ENCODE results near the gene AMOTL1.
A peak's percentile ranks its signal among the peaks of the same experiment; 100 is the strongest.

Gene AMOTL1

GRCh38 chr11:94823102-94823732, 55.1 kb downstream of the AMOTL1 start:
- Histone ChIP-seq H3K27ac (ENCODE audit: low read depth, low read length) (no peak overlapping the region), H4K5ac (ENCODE audit: low read length) (no peak overlapping the region), H3K79me1 (ENCODE audit: low read length) (peaks cover 31% of the 10 kb centered on the region), H2AK5ac (ENCODE audit: low read length) (no peak overlapping the region), H3K4me2 (ENCODE audit: low read length) (no peak overlapping the region), H3K18ac (ENCODE audit: low read length) (no peak overlapping the region), H3K4me3 (ENCODE audit: low read length) (no peak overlapping the region), H4K8ac (ENCODE audit: low read depth, low read length) (no peak overlapping the region), H3K79me2 (ENCODE audit: control insufficient read depth, insufficient read depth, low read length) (peaks cover 6% of the 10 kb centered on the region), H3K23ac (ENCODE audit: low read length) (no peak overlapping the region), H3K36me3 (ENCODE audit: control insufficient read depth, insufficient read depth, low read length) (peaks cover 17% of the 10 kb centered on the region), H2BK120ac (ENCODE audit: low read depth, low read length) (no peak overlapping the region), H3K56ac (ENCODE audit: low read length) (no peak overlapping the region), H3K4me1 (ENCODE audit: control insufficient read depth, low read depth, low read length) (no peaks in the 10 kb centered on the region), H3K4ac (ENCODE audit: low read depth, low read length) (no peak overlapping the region), H2BK15ac (replicated peaks; ENCODE audit: low read depth) (no peak overlapping the region), H3K27me3 (ENCODE audit: insufficient read depth, low read length, poor library complexity) (no peaks in the 10 kb centered on the region), H3K9ac (ENCODE audit: low read length) (no peak overlapping the region), H2BK5ac (ENCODE audit: low read length) (no peak overlapping the region)
- no CpG with 5 or more reads among the region's 2 CpGs for WGBS (ENCODE audit: extremely low coverage, insufficient coverage, low lambda C conversion rate)
- DNase-seq = no peak

- no peak overlapping the region for H2BK15ac ChIP-seq (replicated peaks; ENCODE audit: low read depth)
- peaks cover 6% of the 10 kb centered on the region for H3K79me2 ChIP-seq (ENCODE audit: control insufficient read depth, insufficient read depth, low read length)
- peaks cover 30% of the 10 kb centered on the region for H3K79me1 ChIP-seq (ENCODE audit: low read length)
- no peak overlapping the region for H3K56ac ChIP-seq (ENCODE audit: low read length)
- H3K4me1 ChIP-seq (ENCODE audit: control insufficient read depth, low read depth, low read length) = no peaks in the 10 kb centered on the region
- no peak overlapping the region for H3K27ac ChIP-seq (ENCODE audit: low read depth, low read length)
- no peak overlapping the region for H4K8ac ChIP-seq (ENCODE audit: low read depth, low read length)
- H3K4me3 ChIP-seq (ENCODE audit: low read length) = no peak overlapping the region
- no peak overlapping the region for H4K5ac ChIP-seq (ENCODE audit: low read length)
- H3K4me2 ChIP-seq (ENCODE audit: low read length) = no peak overlapping the region
- no peak for DNase-seq
- no peak overlapping the region for H3K4ac ChIP-seq (ENCODE audit: low read depth, low read length)
- no peak overlapping the region for H3K9ac ChIP-seq (ENCODE audit: low read length)
- H3K36me3 ChIP-seq (ENCODE audit: control insufficient read depth, insufficient read depth, low read length) = peaks cover 17% of the 10 kb centered on the region
- no peak overlapping the region for H2BK120ac ChIP-seq (ENCODE audit: low read depth, low read length)
- no peak overlapping the region for H3K23ac ChIP-seq (ENCODE audit: low read length)
- no peak overlapping the region for H2BK5ac ChIP-seq (ENCODE audit: low read length)
- no peak overlapping the region for H2AK5ac ChIP-seq (ENCODE audit: low read length)
- no peak overlapping the region for H3K18ac ChIP-seq (ENCODE audit: low read length)
- no CpG with 5 or more reads among the region's 4 CpGs for WGBS (ENCODE audit: extremely low coverage, insufficient coverage, low lambda C conversion rate)
- H3K27me3 ChIP-seq (ENCODE audit: insufficient read depth, low read length, poor library complexity) = no peaks in the 10 kb centered on the region
Measured at GRCh38 chr11:94825031-94825430, 56.9 kb downstream of the AMOTL1 start.

GRCh38 chr11:94825481-94825880, 57.3 kb downstream of the AMOTL1 start:
- no CpG with 5 or more reads among the region's 1 CpG for WGBS (ENCODE audit: extremely low coverage, insufficient coverage, low lambda C conversion rate)
- Histone ChIP-seq H2BK5ac (ENCODE audit: low read length) (no peak overlapping the region), H3K18ac (ENCODE audit: low read length) (no peak overlapping the region), H3K36me3 (ENCODE audit: control insufficient read depth, insufficient read depth, low read length) (peaks cover 18% of the 10 kb centered on the region), H3K4me2 (ENCODE audit: low read length) (no peak overlapping the region), H3K79me1 (ENCODE audit: low read length) (peaks cover 27% of the 10 kb centered on the region), H2BK120ac (ENCODE audit: low read depth, low read length) (no peak overlapping the region), H3K4me1 (ENCODE audit: control insufficient read depth, low read depth, low read length) (no peaks in the 10 kb centered on the region), H2BK15ac (replicated peaks; ENCODE audit: low read depth) (no peak overlapping the region), H3K27ac (ENCODE audit: low read depth, low read length) (no peak overlapping the region), H3K9ac (ENCODE audit: low read length) (no peak overlapping the region), H3K23ac (ENCODE audit: low read length) (no peak overlapping the region), H3K56ac (ENCODE audit: low read length) (no peak overlapping the region), H4K5ac (ENCODE audit: low read length) (no peak overlapping the region), H3K4ac (ENCODE audit: low read depth, low read length) (no peak overlapping the region), H3K4me3 (ENCODE audit: low read length) (no peak overlapping the region), H3K79me2 (ENCODE audit: control insufficient read depth, insufficient read depth, low read length) (peaks cover 4% of the 10 kb centered on the region), H3K27me3 (ENCODE audit: insufficient read depth, low read length, poor library complexity) (no peaks in the 10 kb centered on the region), H2AK5ac (ENCODE audit: low read length) (no peak overlapping the region), H4K8ac (ENCODE audit: low read depth, low read length) (no peak overlapping the region)
- DNase-seq = no peak

GRCh38 chr11:94826415-94826814, 58.3 kb downstream of the AMOTL1 start:
- Histone ChIP-seq H2BK15ac (replicated peaks; ENCODE audit: low read depth) (no peak overlapping the region), H4K8ac (ENCODE audit: low read depth, low read length) (no peak overlapping the region), H2BK120ac (ENCODE audit: low read depth, low read length) (no peak overlapping the region), H3K79me2 (ENCODE audit: control insufficient read depth, insufficient read depth, low read length) (peaks cover 4% of the 10 kb centered on the region), H3K4ac (ENCODE audit: low read depth, low read length) (no peak overlapping the region), H3K27me3 (ENCODE audit: insufficient read depth, low read length, poor library complexity) (no peaks in the 10 kb centered on the region), H3K4me1 (ENCODE audit: control insufficient read depth, low read depth, low read length) (no peaks in the 10 kb centered on the region), H3K18ac (ENCODE audit: low read length) (no peak overlapping the region), H3K4me3 (ENCODE audit: low read length) (no peak overlapping the region), H3K27ac (ENCODE audit: low read depth, low read length) (no peak overlapping the region), H3K56ac (ENCODE audit: low read length) (no peak overlapping the region), H2AK5ac (ENCODE audit: low read length) (no peak overlapping the region), H3K9ac (ENCODE audit: low read length) (no peak overlapping the region), H3K79me1 (ENCODE audit: low read length) (peaks cover 21% of the 10 kb centered on the region), H4K5ac (ENCODE audit: low read length) (no peak overlapping the region), H2BK5ac (ENCODE audit: low read length) (no peak overlapping the region), H3K36me3 (ENCODE audit: control insufficient read depth, insufficient read depth, low read length) (peaks cover 17% of the 10 kb centered on the region), H3K23ac (ENCODE audit: low read length) (no peak overlapping the region), H3K4me2 (ENCODE audit: low read length) (no peak overlapping the region)
- no CpG with 5 or more reads among the region's 7 CpGs for WGBS (ENCODE audit: extremely low coverage, insufficient coverage, low lambda C conversion rate)
- peak; percentile 54 for DNase-seq

GRCh38 chr11:94828088-94828487, 59.9 kb downstream of the AMOTL1 start:
- Histone ChIP-seq H3K56ac (ENCODE audit: low read length) (no peak overlapping the region), H3K79me1 (ENCODE audit: low read length) (peaks cover 25% of the 10 kb centered on the region), H3K4ac (ENCODE audit: low read depth, low read length) (no peak overlapping the region), H3K4me1 (ENCODE audit: control insufficient read depth, low read depth, low read length) (no peaks in the 10 kb centered on the region), H4K5ac (ENCODE audit: low read length) (no peak overlapping the region), H2BK15ac (replicated peaks; ENCODE audit: low read depth) (no peak overlapping the region), H3K27me3 (ENCODE audit: insufficient read depth, low read length, poor library complexity) (no peaks in the 10 kb centered on the region), H3K23ac (ENCODE audit: low read length) (no peak overlapping the region), H3K79me2 (ENCODE audit: control insufficient read depth, insufficient read depth, low read length) (peaks cover 6% of the 10 kb centered on the region), H3K36me3 (ENCODE audit: control insufficient read depth, insufficient read depth, low read length) (peaks cover 16% of the 10 kb centered on the region), H4K8ac (ENCODE audit: low read depth, low read length) (no peak overlapping the region), H2BK120ac (ENCODE audit: low read depth, low read length) (no peak overlapping the region), H3K4me2 (ENCODE audit: low read length) (no peak overlapping the region), H3K18ac (ENCODE audit: low read length) (no peak overlapping the region), H2BK5ac (ENCODE audit: low read length) (no peak overlapping the region), H3K4me3 (ENCODE audit: low read length) (no peak overlapping the region), H3K9ac (ENCODE audit: low read length) (no peak overlapping the region), H2AK5ac (ENCODE audit: low read length) (no peak overlapping the region), H3K27ac (ENCODE audit: low read depth, low read length) (no peak overlapping the region)
- DNase-seq = no peak

Data from mesendoderm (in vitro differentiated cells).